Activated naive CD4-positive, alpha-beta T cell treated with anti-CD3 and anti-CD28 coated beads, Interleukin-2, amount 50 U/mL, for 24 hours (primary cell): Measurements from ENCODE around the gene CYP2S1.

Experiments
- H3K27ac Mint-ChIP-seq: one replicate; pipeline ENCODE4 v1.8.0; 2021; ENCODE audit warnings: mild to moderate bottlenecking, mixed read lengths
- H3K27me3 Mint-ChIP-seq: one replicate; pipeline ENCODE4 v1.8.0; 2021; ENCODE audit warnings: mixed read lengths
- H3K36me3 Mint-ChIP-seq: one replicate; pipeline ENCODE4 v1.8.0; 2021; ENCODE audit warnings: mixed read lengths
- H3K4me1 Mint-ChIP-seq: one replicate; pipeline ENCODE4 v1.8.0; 2021; ENCODE audit warnings: mixed read lengths
- H3K4me3 Mint-ChIP-seq: one replicate; pipeline ENCODE4 v1.8.0; 2021; ENCODE audit warnings: mild to moderate bottlenecking, mixed read lengths
- H3K9me3 Mint-ChIP-seq: one replicate; pipeline ENCODE4 v1.8.0; 2021; ENCODE audit warnings: mixed read lengths

The CYP2S1 gene

DNA sequence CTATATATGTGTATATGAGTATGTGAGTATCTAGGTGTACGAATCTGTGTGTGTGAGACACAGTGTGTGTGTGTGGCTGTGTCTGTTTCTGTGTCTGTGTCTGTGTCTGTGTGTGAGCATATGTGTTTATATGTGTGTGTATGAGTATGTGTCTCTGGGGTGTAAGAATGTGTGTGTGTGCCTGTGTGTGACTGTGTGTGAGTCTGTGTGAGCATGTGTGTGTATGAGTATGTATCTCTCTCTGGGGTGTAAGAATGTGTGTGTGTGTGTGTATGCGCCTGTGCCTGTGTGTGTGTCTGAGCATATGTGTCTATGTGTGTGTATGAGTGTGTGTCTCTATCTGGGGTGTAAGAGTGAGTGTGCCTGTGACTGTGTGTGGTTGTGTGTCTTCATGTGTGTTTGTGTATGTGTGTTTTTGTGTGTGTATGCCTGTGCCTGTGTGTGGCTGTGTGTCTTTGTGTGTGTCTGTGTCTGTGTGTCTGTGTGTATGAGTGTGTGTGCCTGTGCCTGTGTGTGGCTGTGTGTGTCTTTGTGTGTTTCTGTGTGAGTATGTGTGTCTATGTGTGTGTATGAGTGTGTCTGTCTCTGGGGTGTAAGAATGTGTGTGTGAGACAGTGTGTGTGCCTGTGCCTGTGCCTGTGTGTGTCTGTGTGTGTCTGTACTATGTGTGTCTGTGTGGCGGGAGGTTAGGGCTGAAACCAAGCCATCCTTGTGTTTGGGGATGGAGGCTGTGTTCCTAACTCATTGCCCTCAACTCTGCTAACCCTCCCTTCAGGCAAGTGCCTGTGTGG is 37.2 kb downstream of the CYP2S1 start:
- no peaks in the 10 kb centered on the region for H3K36me3 Mint-ChIP-seq
- peaks cover 16% of the 10 kb centered on the region for H3K4me1 Mint-ChIP-seq
- H3K4me3 Mint-ChIP-seq, result no peak overlapping the region
- no peaks in the 10 kb centered on the region for H3K27me3 Mint-ChIP-seq
- no peaks in the 10 kb centered on the region for H3K9me3 Mint-ChIP-seq
- no peak overlapping the region for H3K27ac Mint-ChIP-seq

DNA sequence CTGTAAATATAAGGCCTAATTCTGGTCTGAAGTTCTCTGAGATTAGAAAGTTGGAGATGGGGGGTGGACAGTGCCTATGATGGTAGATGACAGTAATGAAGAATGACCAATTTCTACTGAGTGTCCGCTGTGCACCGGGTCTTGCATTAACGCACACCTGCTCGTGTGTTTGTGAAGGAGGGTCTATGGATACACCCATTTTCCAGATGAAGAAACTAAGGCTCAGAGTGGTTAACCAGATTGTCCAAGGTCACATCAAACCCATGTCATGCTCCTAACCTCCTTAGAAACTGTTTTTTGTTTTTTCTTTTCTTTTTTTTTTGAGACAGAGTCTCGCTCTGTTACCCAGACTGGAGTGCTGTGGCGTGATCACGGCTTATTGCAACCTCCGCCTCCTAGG is 39.7 kb downstream of the CYP2S1 start:
- H3K4me1 Mint-ChIP-seq, result no peaks in the 10 kb centered on the region
- no peaks in the 10 kb centered on the region for H3K36me3 Mint-ChIP-seq
- no peak overlapping the region for H3K4me3 Mint-ChIP-seq
- no peaks in the 10 kb centered on the region for H3K9me3 Mint-ChIP-seq
- no peak overlapping the region for H3K27ac Mint-ChIP-seq
- no peaks in the 10 kb centered on the region for H3K27me3 Mint-ChIP-seq

DNA sequence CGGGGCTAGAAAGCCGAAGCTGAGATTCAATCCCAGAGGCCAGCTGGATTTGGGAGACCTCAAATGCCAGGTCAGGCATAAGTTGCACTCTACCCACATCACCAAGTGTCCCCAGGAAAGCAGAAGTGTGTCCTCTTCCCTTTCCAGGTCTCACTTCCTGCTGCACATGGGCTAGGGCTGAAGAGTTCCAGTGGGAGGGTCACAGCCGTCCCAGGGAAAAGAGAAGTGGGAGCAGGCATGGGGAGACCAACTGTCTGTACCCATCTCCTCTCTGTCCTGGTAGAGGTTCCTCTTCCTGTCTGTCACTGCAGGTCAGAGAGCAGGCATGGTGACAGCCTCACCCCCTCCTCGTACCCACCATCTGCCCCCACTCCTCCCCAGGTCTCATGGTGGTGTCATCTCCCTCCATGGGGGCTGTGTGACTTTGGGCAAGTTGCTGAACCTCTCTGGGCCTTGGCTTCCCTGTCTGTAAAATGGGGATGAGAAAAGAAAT is 40.8 kb downstream of the CYP2S1 start:
- no peaks in the 10 kb centered on the region for H3K4me1 Mint-ChIP-seq
- no peaks in the 10 kb centered on the region for H3K9me3 Mint-ChIP-seq
- H3K4me3 Mint-ChIP-seq, result no peak overlapping the region
- H3K36me3 Mint-ChIP-seq, result no peaks in the 10 kb centered on the region
- H3K27ac Mint-ChIP-seq, result no peak overlapping the region
- no peaks in the 10 kb centered on the region for H3K27me3 Mint-ChIP-seq

DNA sequence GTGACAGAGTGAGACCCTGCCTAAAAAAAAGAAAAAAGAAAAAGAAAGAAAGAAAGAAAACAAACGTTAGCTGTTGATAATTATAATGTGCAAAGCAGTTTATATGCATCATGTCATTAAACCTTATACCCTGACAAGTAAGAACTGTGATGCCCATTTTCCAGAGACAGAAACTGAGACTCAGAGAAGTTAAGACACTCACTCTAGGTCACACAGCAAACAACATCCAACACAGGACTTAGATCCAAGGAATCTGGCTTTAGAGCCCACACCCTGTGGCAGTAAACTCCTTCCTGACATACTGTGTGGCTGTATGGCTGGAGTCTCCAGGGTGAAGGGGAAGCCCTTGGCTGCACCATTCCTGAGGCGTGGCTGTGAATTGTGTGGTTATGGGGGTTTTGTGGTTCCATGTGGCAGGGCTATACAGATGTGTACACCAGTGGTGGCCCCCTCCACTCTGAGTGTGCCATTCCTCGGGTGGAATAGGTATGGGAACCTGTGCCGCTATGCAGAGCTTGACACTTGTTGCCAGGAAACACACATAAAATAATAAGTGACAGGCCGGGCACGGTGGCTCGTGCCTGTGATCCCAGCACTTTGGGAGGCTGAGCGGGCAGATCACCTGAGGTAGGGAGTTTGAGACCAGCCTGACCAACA is 41.6 kb downstream of the CYP2S1 start:
- Mint-ChIP-seq H3K27me3 (no peaks in the 10 kb centered on the region), H3K4me3 (no peak overlapping the region), H3K27ac (no peak overlapping the region), H3K36me3 (no peaks in the 10 kb centered on the region), H3K9me3 (no peaks in the 10 kb centered on the region), H3K4me1 (no peaks in the 10 kb centered on the region)

DNA sequence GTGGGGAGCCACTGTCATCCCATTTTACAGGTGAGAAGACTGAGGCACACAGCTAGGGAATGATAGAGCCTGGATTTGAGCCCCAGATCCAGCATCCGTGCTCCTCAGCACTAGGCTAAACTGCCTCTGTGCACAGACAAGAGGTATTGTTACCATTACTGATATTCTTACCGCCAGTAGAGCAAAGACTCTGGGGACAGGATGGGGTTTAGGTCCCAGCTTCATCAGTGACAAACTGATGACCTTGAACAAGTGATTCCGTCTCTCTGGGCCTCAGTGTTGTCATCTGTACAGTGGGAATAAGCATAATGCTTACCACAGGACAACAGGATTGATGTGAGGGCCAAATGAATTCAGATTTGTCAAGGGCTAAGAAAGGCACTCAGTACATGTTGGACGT is 42.5 kb downstream of the CYP2S1 start:
- no peaks in the 10 kb centered on the region for H3K9me3 Mint-ChIP-seq
- no peak overlapping the region for H3K4me3 Mint-ChIP-seq
- H3K4me1 Mint-ChIP-seq, result no peaks in the 10 kb centered on the region
- H3K36me3 Mint-ChIP-seq, result no peaks in the 10 kb centered on the region
- H3K27me3 Mint-ChIP-seq, result no peaks in the 10 kb centered on the region
- H3K27ac Mint-ChIP-seq, result no peak overlapping the region

DNA sequence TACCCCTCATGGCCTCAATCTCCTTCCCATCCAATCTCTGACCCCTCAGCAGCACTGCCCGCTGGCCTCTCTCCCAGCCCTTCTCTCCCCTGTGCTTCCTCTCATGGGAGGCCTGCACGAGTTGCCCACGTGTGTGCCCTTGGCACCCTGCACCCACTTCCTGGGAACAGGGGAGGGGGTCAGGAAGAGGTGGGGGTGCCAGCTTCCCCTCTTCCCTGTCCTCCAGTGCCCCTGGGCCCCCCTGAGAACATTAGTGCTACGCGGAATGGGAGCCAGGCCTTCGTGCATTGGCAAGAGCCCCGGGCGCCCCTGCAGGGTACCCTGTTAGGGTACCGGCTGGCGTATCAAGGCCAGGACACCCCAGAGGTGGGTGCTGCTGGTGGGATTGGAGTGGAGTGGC is 45.2 kb downstream of the CYP2S1 start:
- Mint-ChIP-seq H3K27me3 (no peaks in the 10 kb centered on the region), H3K9me3 (no peaks in the 10 kb centered on the region), H3K4me3 (no peak overlapping the region), H3K4me1 (no peaks in the 10 kb centered on the region), H3K27ac (no peak overlapping the region), H3K36me3 (no peaks in the 10 kb centered on the region)

DNA sequence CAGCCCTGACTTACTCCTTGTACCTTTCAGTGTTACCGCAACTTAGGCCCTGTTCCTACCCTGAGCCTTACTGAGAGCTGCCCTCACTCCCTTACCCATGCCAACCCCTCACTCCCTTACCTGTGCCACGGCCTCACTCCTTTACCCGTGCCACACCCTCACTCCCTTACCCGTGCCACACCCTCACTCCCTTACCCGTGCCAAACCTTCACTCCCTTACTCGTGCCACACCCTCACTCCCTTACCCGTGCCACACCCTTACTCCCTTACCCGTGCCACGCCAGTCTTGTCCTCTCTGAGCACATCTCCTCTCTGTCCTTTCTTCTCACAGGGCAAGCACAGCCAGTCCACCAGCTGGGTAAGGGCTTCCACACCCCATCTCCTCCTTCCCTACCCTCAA is 46.3 kb downstream of the CYP2S1 start:
- no peaks in the 10 kb centered on the region for H3K36me3 Mint-ChIP-seq
- H3K4me1 Mint-ChIP-seq, result no peaks in the 10 kb centered on the region
- no peaks in the 10 kb centered on the region for H3K9me3 Mint-ChIP-seq
- H3K27me3 Mint-ChIP-seq, result no peaks in the 10 kb centered on the region
- no peak overlapping the region for H3K27ac Mint-ChIP-seq
- H3K4me3 Mint-ChIP-seq, result no peak overlapping the region

DNA sequence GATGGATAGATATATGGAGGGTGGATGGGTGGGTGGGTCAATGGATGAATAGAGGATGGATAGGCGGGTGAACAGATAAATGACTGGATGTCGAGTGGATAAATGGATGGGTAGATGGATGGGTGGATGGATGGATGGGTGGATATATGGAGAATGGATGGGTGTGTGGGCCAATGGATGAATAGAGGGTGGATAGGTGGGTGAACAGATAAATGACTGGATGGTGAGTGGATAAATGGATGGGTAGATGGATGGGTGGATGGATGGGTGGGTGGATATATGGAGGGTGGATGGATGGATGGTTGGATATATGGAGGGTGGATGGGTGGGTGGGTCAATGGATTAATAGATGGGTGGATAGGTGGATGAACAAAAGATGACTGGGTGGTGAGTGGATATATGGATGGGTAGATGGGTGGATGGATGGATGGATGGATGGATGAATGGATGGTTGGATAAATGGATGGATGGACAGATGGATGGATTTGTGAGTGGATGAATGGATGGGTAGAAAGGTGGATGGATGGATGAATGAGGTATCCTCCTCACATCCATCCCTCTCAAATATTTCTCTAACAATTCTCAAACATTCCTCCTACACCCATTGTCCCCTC is 47.0 kb downstream of the CYP2S1 start:
- no peak overlapping the region for H3K27ac Mint-ChIP-seq
- H3K27me3 Mint-ChIP-seq, result no peaks in the 10 kb centered on the region
- H3K36me3 Mint-ChIP-seq, result no peaks in the 10 kb centered on the region
- H3K4me1 Mint-ChIP-seq, result no peaks in the 10 kb centered on the region
- H3K9me3 Mint-ChIP-seq, result no peaks in the 10 kb centered on the region
- H3K4me3 Mint-ChIP-seq, result no peak overlapping the region

DNA sequence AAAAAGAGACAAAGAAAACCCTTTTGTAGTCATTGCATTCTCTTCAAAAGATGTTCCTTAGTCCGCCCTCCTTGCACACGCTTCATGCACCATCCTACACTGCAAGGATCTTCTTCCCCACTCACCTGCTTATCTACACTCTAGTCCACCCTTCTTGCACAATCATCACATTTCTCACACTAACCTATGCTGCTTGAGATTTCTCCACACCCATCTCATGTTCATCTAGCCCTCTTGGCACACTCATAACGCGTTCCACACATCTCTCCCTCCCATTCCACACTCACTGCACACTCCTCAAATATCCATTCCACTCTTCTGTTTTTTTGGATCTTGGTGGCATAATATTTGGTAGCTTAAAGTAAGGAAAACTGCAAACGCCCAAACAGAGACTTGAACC is 48.8 kb downstream of the CYP2S1 start:
- no peaks in the 10 kb centered on the region for H3K27me3 Mint-ChIP-seq
- H3K4me1 Mint-ChIP-seq, result no peaks in the 10 kb centered on the region
- no peaks in the 10 kb centered on the region for H3K36me3 Mint-ChIP-seq
- H3K27ac Mint-ChIP-seq, result no peak overlapping the region
- H3K9me3 Mint-ChIP-seq, result no peaks in the 10 kb centered on the region
- no peak overlapping the region for H3K4me3 Mint-ChIP-seq

DNA sequence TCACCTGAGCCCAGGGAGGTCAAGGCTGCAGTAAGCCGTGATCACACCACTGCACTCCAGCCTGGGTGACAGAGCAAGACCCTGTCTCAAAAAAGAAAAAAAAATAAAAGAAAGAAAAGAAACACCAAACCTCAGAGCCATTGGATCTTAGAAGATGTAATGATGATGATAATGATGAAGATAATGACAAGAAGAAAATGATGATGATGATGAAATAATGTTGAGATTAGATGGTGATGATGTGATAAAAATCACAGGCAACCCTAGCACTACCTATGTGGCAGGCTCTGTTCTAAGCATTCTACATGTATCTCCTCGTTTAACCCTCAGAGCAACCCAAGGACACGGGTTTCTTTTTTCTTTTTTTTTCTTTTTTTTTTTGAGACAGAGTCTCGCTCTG is 51.1 kb downstream of the CYP2S1 start:
- H3K36me3 Mint-ChIP-seq, result no peaks in the 10 kb centered on the region
- H3K4me1 Mint-ChIP-seq, result no peaks in the 10 kb centered on the region
- no peaks in the 10 kb centered on the region for H3K9me3 Mint-ChIP-seq
- H3K27ac Mint-ChIP-seq, result no peak overlapping the region
- no peaks in the 10 kb centered on the region for H3K27me3 Mint-ChIP-seq
- no peak overlapping the region for H3K4me3 Mint-ChIP-seq

DNA sequence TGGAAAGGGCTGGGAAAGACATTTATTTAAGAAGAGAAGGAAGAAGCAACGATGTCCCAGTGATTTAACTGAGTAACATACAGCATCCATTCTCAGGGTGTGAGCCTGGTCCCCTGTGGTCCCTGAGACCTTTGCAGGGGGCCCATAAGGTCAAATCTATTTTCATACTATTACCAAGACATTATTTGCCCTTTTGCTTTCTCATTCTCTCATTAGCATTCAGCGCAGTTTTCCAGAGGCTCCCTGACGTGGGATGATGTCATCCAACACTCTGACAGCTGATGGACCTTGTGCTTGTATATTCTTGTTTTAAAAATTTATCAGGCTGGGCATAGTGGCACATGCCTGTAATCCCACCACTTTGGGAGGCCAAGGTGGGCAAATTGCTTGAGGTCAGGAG is 52.8 kb downstream of the CYP2S1 start:
- H3K4me3 Mint-ChIP-seq, result no peak overlapping the region
- H3K9me3 Mint-ChIP-seq, result no peaks in the 10 kb centered on the region
- no peaks in the 10 kb centered on the region for H3K36me3 Mint-ChIP-seq
- H3K4me1 Mint-ChIP-seq, result no peaks in the 10 kb centered on the region
- no peaks in the 10 kb centered on the region for H3K27me3 Mint-ChIP-seq
- H3K27ac Mint-ChIP-seq, result no peak overlapping the region

DNA sequence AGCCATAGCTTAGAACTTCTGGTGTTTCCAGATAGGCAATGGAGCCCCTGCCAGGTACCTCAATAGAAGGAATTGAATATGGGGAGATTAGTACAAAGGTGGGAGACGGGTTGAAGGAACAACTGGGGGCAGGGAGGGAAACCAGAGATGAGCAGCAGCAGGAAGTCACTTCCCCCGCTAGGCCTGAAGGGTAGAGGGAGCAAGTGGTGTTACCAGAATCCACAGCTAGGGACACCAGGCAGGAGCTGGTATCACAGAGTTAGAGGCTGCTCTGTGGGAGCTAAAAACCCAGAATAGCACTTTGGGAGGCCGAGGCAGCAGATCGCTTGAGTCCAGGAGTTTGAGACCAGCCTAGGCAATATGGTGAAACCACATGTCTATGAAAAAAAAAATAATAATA is 55.9 kb downstream of the CYP2S1 start:
- Mint-ChIP-seq H3K27ac (no peak overlapping the region), H3K36me3 (no peaks in the 10 kb centered on the region), H3K4me1 (no peaks in the 10 kb centered on the region), H3K27me3 (no peaks in the 10 kb centered on the region), H3K9me3 (no peaks in the 10 kb centered on the region), H3K4me3 (no peak overlapping the region)

DNA sequence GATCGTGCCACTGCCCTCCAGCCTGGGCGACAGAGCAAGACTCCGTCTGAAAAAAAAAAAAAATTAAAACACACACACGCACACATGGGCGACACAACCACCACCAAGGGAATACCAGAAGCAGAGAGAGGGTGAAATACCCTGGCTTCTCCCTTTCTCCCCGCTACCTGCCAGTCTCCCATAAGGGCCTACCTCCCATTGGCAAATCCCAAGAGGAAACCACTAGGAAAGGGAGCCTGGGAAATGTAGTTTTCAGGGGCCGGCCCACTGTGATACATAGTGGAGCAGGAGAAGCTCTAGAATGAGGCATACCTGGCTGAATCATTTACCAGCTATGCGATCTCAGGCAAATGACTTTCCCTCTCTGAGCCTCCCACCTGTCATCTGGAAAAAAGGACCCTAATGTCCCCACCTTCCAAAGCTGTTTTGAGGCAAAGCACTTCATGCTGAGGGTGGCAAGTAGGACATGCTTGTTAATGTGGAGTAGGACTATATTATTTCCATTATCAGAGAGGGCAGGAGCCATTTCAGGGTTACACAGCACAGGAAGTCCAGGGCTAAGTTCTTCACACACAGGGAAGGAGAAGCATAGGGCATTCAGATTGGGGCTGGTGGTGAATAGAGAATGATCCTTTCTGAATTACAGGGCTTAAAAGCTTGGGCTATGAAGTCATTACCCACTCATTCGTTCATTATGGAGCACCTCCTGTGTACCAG is 56.8 kb downstream of the CYP2S1 start:
- Mint-ChIP-seq H3K36me3 (no peaks in the 10 kb centered on the region), H3K27ac (no peak overlapping the region), H3K4me3 (no peak overlapping the region), H3K4me1 (no peaks in the 10 kb centered on the region), H3K27me3 (no peaks in the 10 kb centered on the region), H3K9me3 (no peaks in the 10 kb centered on the region)

DNA sequence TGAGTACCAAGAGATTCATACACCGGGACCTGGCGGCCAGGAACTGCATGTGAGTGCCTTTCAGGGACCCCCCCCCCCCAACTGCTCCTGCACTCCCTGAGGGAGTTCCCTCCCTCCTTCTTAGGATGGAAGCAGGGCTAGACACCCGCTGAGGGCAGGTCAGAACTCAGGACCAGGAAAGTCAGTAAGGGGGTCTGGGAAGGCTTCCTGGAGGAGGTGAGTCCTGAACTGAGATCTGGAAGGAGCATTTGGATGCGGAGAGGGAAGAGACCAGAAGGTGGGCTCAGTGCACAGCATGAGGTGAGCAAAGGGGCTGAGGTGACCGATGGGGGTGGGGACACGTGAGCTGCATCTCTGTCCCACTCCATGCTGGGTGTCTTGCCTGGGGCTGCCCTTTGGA is 60.6 kb downstream of the CYP2S1 start:
- Mint-ChIP-seq H3K4me3 (no peak overlapping the region), H3K4me1 (no peaks in the 10 kb centered on the region), H3K36me3 (no peaks in the 10 kb centered on the region), H3K27ac (no peak overlapping the region), H3K27me3 (no peaks in the 10 kb centered on the region), H3K9me3 (no peaks in the 10 kb centered on the region)

DNA sequence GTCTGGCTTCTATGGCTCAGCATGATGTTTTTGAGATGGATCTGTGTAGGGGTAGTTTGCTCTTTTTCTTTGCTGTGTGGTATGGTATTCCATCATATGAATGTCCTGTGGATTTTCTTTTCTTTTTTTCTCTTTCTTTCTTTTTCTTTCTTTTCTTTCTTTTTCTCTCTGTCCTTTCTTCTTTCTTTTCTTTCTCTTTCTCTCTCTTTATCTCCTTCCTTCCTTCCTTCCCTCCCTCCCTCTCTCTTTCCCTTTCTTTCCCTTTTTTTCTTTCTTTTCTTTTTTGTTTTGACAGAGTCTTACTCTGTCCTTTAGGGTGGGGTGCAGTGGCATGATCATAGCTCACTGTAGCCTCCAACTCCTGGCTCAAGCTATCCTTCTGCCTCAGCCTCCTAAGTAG is 62.2 kb downstream of the CYP2S1 start:
- no peaks in the 10 kb centered on the region for H3K4me1 Mint-ChIP-seq
- no peak overlapping the region for H3K27ac Mint-ChIP-seq

More for the DNA sequence above, 62.2 kb downstream of the CYP2S1 start:
- no peak overlapping the region for H3K4me3 Mint-ChIP-seq
- no peaks in the 10 kb centered on the region for H3K9me3 Mint-ChIP-seq
- H3K27me3 Mint-ChIP-seq, result no peaks in the 10 kb centered on the region
- no peaks in the 10 kb centered on the region for H3K36me3 Mint-ChIP-seq
